T-helper 9 cell (primary cell): ENCODE data around the gene NFIA.

Experiments
- DNase-seq: peaks from one replicate; pipeline ENCODE4 v3.0.0-alpha.2; 2020
- total RNA-seq, 2 donors: gene quantifications; one replicate each; lab custom pipeline; 2026; lab: John Stamatoyannopoulos, UW

NFIA gene
- 10.6 to 14.6 reads per million in 2 donors for total RNA-seq

GRCh38 chr1:61082311-61083012, at the start of gene NFIA:
NFIA (plus strand) TSS chr1:61082561.
- peak; percentile 19 for DNase-seq

GRCh38 chr1:61035880-61036279, 46.5 kb upstream of the NFIA start:
- no peak for DNase-seq

GRCh38 chr1:61042466-61043009, 39.8 kb upstream of the NFIA start:
- DNase-seq = no peak

- peak; percentile 78 for DNase-seq
These were observed 39.1 kb upstream of the NFIA start for GRCh38 chr1:61043010-61043820.

- DNase-seq = no peak
These were observed 35.9 kb upstream of the NFIA start for GRCh38 chr1:61046434-61046833.

GRCh38 chr1:61047061-61047460, 35.3 kb upstream of the NFIA start:
- DNase-seq = no peak

- DNase-seq = peak; percentile 89
These were observed 32.4 kb upstream of the NFIA start for GRCh38 chr1:61049850-61050540.

GRCh38 chr1:61050541-61051442, 31.6 kb upstream of the NFIA start:
- peak; percentile 19 for DNase-seq

GRCh38 chr1:61051443-61051718, 31.0 kb upstream of the NFIA start:
- no peak for DNase-seq

- DNase-seq = no peak
These were observed 30.5 kb upstream of the NFIA start for GRCh38 chr1:61051719-61052394.

- DNase-seq = no peak
These were observed 29.8 kb upstream of the NFIA start for GRCh38 chr1:61052395-61053225.

- DNase-seq = no peak
These were observed 29.1 kb upstream of the NFIA start for GRCh38 chr1:61053226-61053711.

- no peak for DNase-seq
These were observed 28.4 kb upstream of the NFIA start for GRCh38 chr1:61053712-61054600.

- no peak for DNase-seq
These were observed 27.8 kb upstream of the NFIA start for GRCh38 chr1:61054601-61054993.

GRCh38 chr1:61055110-61055614, 27.2 kb upstream of the NFIA start:
- DNase-seq = no peak

GRCh38 chr1:61056196-61056572, 26.2 kb upstream of the NFIA start:
- no peak for DNase-seq

GRCh38 chr1:61056573-61057439, 25.6 kb upstream of the NFIA start:
- DNase-seq = no peak

- no peak for DNase-seq
These were observed 23.7 kb upstream of the NFIA start for GRCh38 chr1:61058483-61059245.
